Calu3 (cell line): ENCODE data around the gene ADGRG1. TPM values are rescaled to one million over a fixed set of nuclear protein-coding genes. Genes with fewer than 3 reads are reported as not detected.

Experiments used
- BruUV-seq: library from RNA; stranded (reverse); fragments of 400-500 nt; replicated peaks from 2 replicates; lab custom pipeline; 2021; lab: Mats Ljungman, UMichigan
- CTCF ChIA-PET: fragments of 300-600 bp; sonication (Branson Sonifier 250); formaldehyde crosslinking; loops from one replicate; lab custom pipeline; 2022; ENCODE audit warnings: antibody characterized with exemption; lab: Charles Lee
- DNase-seq: peaks from one replicate; pipeline ENCODE4 v3.0.0; 2022
- H3K27ac Mint-ChIP-seq: one replicate; pipeline ENCODE4 v1.8.0; 2022; ENCODE audit warnings: mixed read lengths; ENCODE audit not compliant: unreplicated experiment
- H3K27me3 Mint-ChIP-seq: one replicate; pipeline ENCODE4 v1.8.0; 2022; ENCODE audit warnings: mixed read lengths; ENCODE audit not compliant: unreplicated experiment
- H3K36me3 Mint-ChIP-seq: one replicate; pipeline ENCODE4 v1.8.0; 2022; ENCODE audit warnings: mild to moderate bottlenecking, moderate library complexity, mixed read lengths; ENCODE audit not compliant: insufficient read depth, unreplicated experiment
- H3K4me1 Mint-ChIP-seq: one replicate; pipeline ENCODE4 v1.8.0; 2022; ENCODE audit warnings: mild to moderate bottlenecking, low read depth, mixed read lengths; ENCODE audit not compliant: unreplicated experiment
- H3K4me3 Mint-ChIP-seq: one replicate; pipeline ENCODE4 v1.8.0; 2022; ENCODE audit warnings: mild to moderate bottlenecking, low read depth, moderate library complexity, mixed read lengths; ENCODE audit not compliant: unreplicated experiment
- H3K9me3 Mint-ChIP-seq: one replicate; pipeline ENCODE4 v1.8.0; 2022; ENCODE audit warnings: low read depth, mixed read lengths; ENCODE audit not compliant: unreplicated experiment
- intact Hi-C: fragments of 100-400 bp; cut with micrococcal nuclease; formaldehyde crosslinking; loops from one replicate; pipeline ENCODE4 v1.10.0; 2022; ENCODE audit not compliant: unreplicated experiment
- total RNA-seq: library from RNA; stranded (reverse); gene quantifications from 2 replicates; pipeline ENCODE4 v1.2.3, GENCODE V29; 2022
- TF ChIP-seq, protein P1 (sequence below): fragments of 200-600 bp; IDR thresholded peaks from one replicate; pipeline ENCODE4 v1.8.0; 2022; ENCODE audit warnings: antibody characterized with exemption; ENCODE audit not compliant: unreplicated experiment

ADGRG1 gene
- total RNA-seq, 1 experiment from 2014 or later: 278 TPM

DNA sequence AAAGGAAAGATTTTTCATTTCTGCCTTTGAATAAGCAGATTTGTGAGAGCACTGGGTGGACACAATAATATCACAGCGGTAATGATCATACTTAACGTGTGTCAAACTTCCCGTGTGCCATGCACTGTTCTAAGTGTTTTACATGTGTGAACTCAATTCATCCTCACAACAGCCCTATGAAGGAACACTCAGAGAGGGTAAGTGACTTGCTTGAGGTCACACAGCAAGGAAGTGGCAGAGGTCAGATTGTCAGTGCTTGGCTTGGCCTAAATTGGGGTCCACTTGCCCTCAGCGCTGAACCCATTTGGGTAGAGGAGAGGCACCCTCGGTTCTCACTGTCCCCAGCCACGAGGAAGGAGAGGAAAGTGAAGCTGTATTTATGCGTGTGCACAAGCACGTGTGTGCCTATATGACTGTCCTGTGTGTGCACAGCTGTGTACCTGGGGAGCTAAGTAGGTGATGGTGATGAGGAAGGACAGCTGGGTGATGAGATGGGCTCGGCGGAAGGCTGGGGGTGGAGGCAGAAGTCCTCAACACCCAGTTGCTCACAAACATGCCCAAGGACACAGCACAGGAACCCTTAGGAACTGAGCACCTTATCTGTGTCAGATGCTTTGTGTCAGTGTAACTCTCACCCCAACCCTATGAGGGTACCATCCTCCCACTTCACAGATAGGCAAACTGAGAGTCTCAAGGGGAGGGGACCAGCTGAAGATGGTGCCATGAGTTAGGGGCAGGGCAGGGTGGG, 29.9 kb downstream of the ADGRG1 start:
- Mint-ChIP-seq H3K9me3 (no peaks in the 10 kb centered on the region), H3K4me1 (no peaks in the 10 kb centered on the region), H3K36me3 (peaks cover 75% of the 10 kb centered on the region), H3K27ac (no peak overlapping the region), H3K27me3 (no peaks in the 10 kb centered on the region), H3K4me3 (no peak overlapping the region)
- TF ChIP-seq, protein P1, sequence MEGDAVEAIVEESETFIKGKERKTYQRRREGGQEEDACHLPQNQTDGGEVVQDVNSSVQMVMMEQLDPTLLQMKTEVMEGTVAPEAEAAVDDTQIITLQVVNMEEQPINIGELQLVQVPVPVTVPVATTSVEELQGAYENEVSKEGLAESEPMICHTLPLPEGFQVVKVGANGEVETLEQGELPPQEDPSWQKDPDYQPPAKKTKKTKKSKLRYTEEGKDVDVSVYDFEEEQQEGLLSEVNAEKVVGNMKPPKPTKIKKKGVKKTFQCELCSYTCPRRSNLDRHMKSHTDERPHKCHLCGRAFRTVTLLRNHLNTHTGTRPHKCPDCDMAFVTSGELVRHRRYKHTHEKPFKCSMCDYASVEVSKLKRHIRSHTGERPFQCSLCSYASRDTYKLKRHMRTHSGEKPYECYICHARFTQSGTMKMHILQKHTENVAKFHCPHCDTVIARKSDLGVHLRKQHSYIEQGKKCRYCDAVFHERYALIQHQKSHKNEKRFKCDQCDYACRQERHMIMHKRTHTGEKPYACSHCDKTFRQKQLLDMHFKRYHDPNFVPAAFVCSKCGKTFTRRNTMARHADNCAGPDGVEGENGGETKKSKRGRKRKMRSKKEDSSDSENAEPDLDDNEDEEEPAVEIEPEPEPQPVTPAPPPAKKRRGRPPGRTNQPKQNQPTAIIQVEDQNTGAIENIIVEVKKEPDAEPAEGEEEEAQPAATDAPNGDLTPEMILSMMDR: no peak
- BruUV-seq: TSS peak; percentile 24
- intact Hi-C loops: no loop called here
- no peak for DNase-seq
- CTCF ChIA-PET: interaction anchor here (0.6 to 0.7 kb wide), 2 partner anchors 67 to 69 kb away, joined by 3 read pairs; no protein-coding TSS in a partner anchor

DNA sequence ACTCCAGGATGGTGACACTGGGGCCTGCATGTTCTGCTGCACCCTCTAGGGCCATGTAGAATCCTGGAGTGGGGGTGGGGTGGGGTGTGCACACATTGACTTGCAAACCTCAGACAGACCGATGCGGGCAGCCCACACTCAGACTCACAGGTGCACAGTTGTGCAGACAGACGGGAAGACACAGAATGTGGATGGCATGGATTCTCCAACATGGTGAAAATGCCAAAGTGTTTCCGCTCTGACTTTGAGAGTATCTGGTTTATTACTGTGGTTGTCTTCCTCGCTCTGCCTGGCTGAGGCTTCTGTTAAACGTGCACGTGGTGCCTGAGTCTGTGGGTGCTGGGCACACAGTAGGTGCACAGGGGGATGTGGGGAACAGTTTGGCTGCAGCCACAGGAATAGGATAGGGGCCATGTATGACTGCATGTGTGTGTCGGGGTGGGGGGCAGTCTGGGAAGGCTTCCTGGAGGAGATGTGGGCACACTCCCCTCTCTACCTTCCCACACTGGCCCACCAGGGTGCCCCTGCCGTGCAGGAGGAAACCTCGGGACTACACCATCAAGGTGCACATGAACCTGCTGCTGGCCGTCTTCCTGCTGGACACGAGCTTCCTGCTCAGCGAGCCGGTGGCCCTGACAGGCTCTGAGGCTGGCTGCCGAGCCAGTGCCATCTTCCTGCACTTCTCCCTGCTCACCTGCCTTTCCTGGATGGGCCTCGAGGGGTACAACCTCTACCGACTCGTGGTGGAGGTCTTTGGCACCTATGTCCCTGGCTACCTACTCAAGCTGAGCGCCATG, 30.6 kb downstream of the ADGRG1 start:
- Mint-ChIP-seq H3K4me3 (no peak overlapping the region), H3K9me3 (no peaks in the 10 kb centered on the region), H3K27me3 (no peaks in the 10 kb centered on the region), H3K27ac (no peak overlapping the region), H3K4me1 (no peaks in the 10 kb centered on the region), H3K36me3 (peaks cover 75% of the 10 kb centered on the region)
- intact Hi-C loops: no loop called here
- CTCF ChIA-PET: interaction anchor here (0.7 kb wide), 1 partner anchor 68 kb away, joined by 3 read pairs; no protein-coding TSS in a partner anchor
- no peak for DNase-seq
- TF ChIP-seq, protein P1: no peak
- no TSS peak for BruUV-seq

DNA sequence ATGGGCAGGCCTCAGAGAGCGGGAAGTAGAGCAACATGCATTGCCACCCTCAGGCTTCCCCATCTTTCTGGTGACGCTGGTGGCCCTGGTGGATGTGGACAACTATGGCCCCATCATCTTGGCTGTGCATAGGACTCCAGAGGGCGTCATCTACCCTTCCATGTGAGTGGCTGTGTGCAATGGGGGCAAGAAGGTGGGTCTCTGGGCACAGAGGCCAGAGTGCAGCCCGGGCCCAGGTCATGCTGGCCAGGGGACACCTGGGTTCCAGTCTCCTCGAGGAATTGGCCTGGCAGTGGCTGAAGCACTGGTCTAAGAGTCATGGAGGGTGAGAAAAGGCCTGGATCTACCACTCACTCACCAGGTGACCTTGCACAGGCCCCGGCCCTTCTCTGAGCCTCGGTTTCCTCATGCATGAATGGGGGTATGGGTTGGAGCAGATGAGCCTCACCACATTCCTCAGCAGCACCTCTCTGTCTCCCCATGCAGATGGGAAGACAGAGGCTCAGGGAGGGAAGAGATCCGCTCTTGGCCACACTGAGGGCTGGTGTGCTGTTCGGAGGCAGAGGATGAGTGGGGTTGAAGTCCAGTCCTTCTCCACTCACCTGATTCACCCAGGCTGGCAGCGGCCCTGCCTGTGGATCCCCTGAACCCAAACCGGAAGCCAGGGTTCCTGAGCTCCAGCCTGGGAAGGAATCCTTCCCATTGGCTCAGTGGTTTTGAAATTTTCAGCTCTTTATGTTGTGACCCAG, 32.5 kb downstream of the ADGRG1 start:
- Mint-ChIP-seq H3K4me3 (no peak overlapping the region), H3K4me1 (no peaks in the 10 kb centered on the region), H3K36me3 (peaks cover 80% of the 10 kb centered on the region), H3K9me3 (no peaks in the 10 kb centered on the region), H3K27ac (no peak overlapping the region), H3K27me3 (no peaks in the 10 kb centered on the region)
- BruUV-seq: no TSS peak
- TF ChIP-seq, protein P1: no peak
- CTCF ChIA-PET: no interaction called here
- intact Hi-C loops: no loop called here
- DNase-seq: no peak

DNA sequence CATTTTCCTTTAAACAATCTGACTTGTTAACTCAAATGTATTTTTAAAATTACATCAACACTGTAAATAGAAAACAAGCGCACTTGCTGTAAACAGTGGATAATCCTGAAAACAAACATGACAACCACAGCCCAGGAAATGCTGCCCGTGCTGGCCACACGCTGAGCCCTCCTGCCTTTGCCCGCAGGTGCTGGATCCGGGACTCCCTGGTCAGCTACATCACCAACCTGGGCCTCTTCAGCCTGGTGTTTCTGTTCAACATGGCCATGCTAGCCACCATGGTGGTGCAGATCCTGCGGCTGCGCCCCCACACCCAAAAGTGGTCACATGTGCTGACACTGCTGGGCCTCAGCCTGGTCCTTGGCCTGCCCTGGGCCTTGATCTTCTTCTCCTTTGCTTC, 33.1 kb downstream of the ADGRG1 start:
- BruUV-seq: no TSS peak
- no peak for DNase-seq
- TF ChIP-seq, protein P1: no peak
- H3K27ac Mint-ChIP-seq: peak overlapping the region; percentile 61
- no peaks in the 10 kb centered on the region for H3K4me1 Mint-ChIP-seq
- no peaks in the 10 kb centered on the region for H3K9me3 Mint-ChIP-seq
- no peak overlapping the region for H3K4me3 Mint-ChIP-seq
- CTCF ChIA-PET: no interaction called here
- no peaks in the 10 kb centered on the region for H3K27me3 Mint-ChIP-seq
- intact Hi-C loops: no loop called here
- H3K36me3 Mint-ChIP-seq: peaks cover 78% of the 10 kb centered on the region
